GM19238 (cell line): ENCODE measurements around the gene SRM.
"Not testable (repeated sequence)": the region's sequence is repeated elsewhere in the genome, so short reads cannot be mapped to it uniquely, and the experiment has no call there.

ENCODE experiments used
- DNase-seq: peaks from one replicate; pipeline ENCODE4 v3.0.0; 2011; ENCODE audit warnings: low spot score; ENCODE audit not compliant: insufficient read length

The SRM gene

DNA sequence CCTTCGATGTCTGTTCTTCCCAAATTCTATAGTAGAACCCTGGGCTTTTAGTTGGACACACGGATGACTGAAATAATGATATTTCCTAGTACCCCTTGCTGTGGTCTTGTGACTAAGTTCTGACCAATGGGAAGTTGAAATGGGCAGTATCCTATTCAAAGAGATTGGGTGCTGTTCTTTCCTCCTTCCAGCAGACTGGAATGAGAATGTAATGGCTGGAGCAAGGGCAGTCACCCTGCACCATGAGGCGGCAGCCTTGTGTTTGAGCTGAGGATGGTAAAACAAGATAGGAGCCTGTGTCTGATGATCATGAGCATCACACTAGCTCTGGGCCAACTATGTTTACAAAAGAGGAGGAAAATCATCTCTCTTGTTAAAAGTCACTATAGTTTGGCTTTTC lies 5.1 kb upstream of the SRM start:
- DNase-seq, result no peak

DNA sequence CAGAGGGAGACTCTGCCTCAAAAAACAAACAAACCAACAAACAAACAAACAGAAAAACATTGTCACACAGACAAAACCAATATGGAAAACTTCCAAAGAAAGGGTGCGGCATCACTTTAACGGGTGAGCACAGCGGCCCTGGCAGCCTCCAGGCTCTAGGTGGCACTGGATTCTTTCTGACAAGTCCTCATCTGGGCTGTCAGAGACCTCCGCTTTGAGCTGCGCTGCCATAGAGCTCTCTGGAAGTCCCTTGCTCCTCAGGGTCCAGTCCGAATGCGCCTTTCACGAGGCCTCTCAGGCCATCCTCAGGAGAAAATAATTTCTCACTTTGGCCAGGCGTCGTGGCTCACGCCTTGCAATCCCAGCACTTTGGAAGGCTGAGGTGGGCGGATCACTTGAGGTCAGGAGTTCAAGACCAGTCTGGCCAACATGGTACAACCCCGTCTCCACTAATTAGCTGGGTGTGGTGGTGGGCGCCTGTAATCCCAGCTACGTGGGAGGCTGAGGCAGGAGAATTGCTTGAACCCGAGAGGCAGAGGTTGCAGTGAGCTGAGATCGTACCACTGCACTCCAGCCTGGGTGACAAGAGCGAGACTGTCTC lies 4.2 kb upstream of the SRM start:
- DNase-seq, result not testable (repeated sequence)

DNA sequence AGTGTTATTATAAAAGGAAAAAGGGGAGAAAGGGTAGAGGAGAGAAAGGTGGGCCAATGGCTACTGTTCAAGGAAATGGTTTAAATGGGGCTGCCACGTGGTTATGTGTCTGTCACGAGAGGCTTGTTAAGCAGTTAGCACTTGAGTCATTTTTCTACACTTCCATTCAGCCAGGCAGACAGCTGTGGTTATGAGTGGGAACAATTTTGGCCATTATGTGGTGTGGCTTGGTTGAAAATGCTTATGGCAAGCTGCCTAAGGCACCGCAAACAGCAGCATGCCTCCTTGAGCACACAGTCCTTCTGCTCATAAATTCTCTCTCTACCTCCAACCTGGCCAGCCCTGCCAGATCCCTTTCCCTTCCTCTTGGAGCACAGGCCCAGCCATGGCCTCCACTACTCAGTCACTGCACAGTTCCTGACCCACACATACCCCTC lies 3.2 kb upstream of the SRM start:
- peak; percentile 53 for DNase-seq

DNA sequence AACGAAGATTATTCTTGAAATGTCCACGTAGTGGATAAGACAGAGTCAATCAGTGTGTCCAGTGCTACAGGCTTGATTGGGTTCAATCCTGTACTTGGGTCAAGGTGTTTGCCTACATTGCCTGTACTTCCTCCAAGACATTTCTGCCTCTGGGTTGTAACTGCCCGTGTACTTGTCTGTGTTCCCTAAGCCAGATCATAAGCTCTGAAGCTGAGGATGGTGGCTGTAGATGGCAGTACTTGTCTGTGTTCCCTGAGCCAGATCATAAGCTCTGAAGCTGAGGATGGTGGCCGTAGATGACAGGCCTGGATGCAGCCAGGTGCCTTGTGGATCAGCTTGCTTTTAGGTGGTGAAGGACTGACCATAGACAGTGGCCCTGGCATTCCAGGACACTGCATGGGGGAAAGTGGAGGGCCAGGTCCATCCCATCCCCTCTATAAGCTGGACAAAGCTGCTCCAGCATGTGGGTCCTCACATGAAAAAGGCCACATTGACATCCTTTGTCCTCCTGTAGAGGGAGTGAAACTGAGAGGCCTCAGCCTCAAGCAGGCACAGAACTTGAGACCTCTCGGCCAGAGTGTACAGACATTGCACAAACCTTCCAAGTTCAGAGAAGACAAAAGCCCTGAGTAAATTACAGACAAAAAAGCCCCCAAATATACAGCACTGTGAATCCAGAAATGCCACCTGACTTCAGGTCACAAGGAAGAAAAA lies 2.0 kb upstream of the SRM start:
- no peak for DNase-seq

DNA sequence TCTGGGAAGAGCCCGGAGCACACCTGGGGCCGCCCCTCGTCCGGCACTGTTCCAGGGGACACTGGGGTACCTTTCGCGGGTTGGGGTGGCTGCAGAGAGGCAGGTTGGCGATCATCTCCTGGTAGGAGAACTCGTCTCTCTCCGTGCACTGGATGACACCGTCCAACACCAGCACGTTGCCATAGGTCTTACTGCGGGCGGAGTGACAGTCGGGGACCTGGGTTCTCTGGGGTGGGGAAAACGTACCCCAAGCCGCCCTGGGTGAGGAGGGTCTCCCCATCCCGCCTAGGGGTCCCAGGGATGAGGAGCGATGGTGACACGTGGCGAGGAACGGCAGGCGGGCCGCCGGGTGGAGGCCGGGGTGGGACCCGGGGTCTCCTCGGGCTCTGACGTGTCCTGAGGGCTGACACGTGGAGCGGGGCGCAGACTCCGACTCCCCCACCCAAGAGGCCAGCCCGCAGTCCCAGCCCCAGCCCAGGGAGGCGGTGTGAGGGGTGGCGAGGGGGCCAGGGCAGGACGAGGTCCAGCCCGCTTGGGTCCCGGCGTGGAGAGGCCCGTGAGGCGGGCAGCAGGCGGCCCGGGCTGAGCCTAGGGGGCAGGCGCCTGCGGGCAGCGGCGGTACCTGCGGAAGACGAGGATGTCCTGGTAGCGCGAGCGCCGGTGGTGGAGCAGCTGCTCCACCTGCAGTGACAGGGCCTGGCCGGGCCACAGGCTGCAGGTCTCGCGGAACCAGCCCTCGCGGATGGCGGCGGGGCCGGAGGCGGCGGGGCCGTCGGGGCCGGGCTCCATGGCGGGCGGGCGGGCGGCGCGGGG lies 457 bp downstream of the SRM start:
- peak; percentile 53 for DNase-seq

DNA sequence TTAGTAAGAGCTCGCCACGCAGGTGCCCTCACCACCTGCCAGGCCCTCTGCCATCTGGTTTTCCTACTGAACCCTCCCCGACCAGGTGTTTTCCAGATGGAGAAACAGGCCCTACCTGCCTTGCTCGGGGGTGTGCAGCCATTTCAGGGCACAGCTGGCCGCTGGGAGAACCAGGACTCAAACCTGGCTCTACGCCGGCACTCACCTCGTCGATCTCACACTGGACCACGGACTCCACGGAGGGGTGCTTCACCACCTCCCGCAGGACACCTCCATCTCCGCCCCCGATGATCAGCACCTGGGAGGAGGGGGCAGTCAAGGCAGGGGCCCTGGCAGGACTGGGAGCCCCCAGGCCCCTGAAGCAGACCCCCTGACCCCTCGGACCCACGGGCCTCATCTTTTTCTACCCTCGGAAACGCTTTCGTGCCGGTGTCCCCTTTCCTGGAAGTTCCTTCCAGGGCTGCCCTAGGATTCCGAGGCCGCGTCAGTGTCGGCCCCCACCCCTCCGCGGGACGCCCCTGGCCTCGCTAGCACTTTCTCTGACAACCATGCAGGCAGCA lies 1.1 kb downstream of the SRM start:
- no peak for DNase-seq

DNA sequence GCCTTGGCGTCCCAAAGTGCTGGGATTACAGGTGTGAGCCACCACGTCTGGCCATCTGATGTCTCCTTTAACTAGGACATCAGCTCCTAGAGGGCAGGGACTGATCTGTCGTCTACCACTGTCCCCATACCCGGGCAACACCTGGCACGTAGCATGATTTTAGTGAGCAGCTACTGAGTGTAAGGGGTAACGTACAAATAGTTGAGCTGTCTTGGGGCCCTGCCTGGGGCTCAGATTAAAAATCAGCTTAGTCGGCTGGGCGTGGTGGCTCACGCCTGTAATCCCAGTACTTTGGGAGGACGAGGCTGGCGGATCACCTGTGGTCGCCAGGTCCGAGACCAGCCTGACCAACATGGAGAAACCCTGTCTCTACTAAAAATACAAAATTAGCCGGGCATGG lies 1.8 kb downstream of the SRM start:
- no peak for DNase-seq

DNA sequence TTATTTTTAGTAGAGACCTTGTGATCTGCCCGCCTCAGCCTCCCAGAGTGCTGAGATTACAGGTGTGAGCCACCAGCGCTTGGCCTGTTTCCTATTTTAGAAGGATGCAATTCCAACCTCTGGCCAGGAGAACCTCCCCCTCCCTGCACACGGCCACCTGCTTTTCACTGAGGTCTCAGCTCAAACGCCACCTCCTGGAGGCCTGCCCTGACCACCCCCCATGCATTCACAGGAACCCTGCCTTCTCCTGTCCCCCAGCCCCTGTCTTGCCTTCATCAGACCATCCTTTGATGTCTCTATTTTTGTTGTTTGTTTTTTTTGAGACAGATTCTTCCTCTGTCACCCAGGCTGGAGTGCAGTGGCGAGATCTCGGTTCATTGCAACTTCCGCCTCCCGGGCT lies 2.3 kb downstream of the SRM start:
- no peak for DNase-seq

DNA sequence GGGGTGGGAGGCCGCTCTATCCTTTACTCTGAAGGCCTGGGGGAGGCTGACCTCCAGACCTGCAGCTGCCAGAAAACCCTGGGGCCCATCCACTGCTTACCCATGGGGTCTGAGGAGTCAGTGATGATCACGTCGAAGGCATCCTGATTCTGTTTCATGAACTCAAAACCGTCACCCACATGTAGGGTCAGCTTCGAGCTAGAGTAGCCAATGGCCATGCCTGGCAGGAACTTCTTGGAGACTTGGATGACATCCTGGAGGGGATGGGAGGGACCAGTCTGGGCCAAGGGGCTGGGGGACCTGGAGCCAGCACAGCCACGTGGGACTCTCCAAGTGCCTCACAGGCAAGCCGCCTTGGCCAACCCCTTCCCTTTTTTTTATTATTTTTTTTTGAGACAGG lies 3.3 kb downstream of the SRM start:
- DNase-seq, result no peak

DNA sequence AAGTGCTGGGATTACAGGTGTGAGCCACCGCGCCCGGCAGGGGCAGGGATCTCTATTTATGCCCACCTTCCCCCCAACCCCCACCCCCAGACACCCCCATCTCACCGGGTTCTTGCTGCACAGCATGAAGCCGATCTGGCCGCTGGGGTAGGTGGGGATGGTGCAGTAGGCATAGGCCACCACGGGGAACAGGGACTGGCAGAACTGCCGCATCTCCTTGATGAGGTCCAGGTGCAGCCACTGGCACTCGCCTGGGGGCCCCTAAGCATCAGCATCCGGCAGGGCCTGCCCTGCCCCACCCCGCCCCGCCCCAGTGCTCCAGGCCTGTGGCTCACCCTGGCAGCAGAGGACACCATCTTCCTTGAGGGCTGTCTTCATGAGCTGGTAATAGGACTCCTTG lies 4.1 kb downstream of the SRM start:
- DNase-seq, result no peak

DNA sequence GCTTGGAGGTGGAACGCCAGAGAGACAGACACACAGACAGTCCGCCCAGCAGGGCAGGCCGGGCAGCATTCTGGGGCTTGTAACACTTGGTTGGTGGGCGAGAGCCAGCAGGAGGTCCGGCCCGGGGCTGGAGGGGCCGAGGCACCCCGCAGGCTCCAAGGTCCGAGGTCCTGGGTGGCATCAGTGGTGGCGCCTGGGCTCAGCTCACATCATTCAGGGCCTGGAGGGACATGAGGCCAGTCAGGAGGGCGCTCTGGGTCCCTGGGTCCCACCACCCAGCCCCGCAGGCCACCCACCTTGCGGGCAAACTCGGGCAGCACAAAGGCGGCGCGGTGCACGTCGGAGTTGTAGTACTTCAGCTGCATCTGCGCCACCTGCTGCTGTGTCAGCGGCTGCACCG lies 5.2 kb downstream of the SRM start:
- DNase-seq, result no peak

DNA sequence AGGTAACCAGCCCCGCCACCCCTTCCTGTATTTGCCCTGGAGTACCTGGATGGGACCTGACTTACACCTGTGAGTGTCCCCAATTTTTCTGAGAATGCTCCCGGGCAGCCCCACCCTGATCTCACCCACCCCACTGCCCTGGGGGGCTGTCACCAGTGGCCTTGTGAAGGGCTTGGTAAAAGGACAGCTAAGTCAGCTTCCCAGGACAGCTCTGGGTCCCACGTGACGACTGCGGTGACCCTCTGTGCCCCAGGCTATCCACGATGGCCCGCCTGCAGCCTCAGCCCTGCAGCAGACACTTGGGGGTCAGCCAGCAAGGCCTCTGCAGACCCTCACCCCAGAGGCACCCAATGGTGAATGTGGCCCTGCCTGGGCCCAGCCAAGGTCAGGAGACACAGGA lies 5.6 kb downstream of the SRM start:
- DNase-seq, result no peak

DNA sequence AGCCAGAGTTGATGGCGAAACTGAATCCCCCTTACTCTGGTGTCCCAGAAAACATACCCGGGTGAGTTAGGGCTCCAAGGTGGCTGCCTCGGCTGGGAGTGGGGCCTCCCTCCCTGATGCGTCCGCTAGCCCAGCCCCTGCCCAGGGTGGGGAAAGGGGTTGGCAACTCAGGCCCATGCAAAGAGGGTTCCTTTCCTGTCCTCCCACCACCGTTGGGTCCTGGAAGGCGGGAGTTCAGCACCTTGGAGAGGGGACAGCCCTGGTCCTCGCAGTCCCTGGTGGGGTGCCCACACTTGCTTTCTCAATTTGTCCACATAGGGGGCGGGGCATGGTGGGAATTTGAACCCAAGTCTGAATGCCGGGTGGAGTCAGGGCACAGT lies 6.1 kb downstream of the SRM start:
- no peak for DNase-seq

DNA sequence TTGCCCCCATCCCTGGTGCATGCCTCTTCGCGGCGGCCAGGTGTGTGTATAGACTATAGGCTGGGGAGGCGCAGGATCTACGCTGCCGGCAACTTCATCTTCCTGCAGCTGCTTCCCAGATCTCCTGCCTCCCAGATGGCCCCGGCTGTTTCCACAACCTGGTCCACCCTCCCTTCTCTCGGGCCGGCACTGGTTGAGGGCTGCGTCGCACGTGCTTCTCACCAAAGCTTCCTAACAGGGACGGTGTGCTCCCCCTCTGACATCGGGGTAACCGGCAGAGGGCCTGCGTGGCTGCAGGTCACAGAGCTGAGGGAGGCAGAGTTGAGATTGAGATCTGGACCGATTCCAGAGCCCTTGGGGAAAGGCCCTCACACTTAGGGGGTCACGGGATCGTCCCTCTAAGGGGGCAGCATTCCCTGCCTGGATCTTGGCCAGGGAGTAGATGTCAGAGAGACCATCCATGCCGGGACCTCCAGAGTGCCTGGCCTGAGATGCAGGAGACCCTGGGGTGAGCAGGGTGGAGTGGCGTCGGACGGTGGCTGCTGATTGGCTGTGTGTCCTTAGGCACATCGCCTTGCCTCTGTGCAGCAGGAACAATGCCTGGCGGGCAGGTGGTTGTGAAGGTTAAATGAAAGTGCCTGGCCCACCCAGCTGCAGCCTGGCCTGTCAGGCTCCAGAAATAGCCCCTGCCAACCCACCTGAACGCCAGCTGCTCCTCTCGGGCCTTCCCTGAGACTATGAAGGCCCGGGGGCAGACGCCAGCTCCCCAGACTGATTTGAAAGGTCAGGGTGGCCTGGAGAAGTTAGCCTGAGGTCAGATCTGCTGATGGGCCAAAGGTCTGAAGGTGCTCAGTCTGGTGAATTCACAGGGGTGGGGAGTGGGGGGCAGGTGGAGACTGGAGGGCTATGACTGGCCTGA lies 6.7 kb downstream of the SRM start:
- DNase-seq, result no peak

DNA sequence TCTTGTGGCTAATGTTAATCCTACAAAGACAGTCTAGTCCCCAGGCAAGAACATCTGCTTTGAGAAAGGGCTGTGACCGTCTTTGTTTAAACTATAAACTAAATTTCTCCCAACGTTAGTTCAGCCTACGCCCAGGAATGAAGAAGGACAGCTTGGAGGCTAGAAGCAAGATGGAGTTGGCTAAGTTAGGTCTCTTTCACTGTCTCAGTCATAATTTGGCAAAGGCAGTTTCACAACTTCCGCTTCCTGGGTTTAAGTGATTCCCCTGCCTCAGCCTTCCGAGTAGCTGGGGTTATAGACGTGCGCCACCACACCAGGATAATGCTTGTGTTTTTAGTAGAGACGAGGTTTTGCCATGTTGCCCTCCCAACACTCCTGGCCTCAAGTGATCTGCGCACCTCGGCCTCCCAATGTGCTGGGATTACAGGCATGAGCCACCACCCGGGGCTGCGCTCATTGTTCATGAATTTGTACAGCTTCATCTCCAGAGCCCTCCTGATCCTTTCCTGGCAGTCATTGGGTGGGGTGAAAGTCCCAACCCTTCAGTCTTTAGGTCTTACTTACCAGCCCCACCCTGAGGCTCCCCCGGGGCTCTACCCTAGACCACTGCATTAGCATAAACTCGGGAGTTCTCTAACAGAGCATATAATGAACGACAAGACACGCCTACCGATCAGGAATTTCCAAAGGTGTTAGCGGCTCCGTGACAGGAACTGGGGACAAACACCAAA lies 7.9 kb downstream of the SRM start:
- no peak for DNase-seq

DNA sequence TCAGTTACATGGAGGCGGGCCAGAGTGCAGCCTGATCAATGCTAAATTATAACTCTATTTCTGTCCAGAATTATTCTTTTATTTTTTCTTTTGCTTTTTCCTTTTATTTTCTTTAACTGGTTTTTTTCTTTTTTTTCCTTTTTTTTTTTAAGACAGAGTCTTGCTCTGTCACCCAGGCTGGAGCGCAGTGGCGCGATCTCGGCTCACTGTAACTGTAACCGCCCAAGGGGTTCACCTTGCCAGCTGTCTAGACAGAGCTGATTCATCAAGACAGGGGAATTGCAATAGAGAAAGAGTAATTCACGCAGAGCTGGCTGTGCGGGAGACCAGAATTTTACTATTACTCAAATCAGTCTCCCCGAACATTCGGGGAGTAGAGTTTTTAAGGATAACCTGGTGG lies 8.7 kb downstream of the SRM start:
- not testable (repeated sequence) for DNase-seq

DNA sequence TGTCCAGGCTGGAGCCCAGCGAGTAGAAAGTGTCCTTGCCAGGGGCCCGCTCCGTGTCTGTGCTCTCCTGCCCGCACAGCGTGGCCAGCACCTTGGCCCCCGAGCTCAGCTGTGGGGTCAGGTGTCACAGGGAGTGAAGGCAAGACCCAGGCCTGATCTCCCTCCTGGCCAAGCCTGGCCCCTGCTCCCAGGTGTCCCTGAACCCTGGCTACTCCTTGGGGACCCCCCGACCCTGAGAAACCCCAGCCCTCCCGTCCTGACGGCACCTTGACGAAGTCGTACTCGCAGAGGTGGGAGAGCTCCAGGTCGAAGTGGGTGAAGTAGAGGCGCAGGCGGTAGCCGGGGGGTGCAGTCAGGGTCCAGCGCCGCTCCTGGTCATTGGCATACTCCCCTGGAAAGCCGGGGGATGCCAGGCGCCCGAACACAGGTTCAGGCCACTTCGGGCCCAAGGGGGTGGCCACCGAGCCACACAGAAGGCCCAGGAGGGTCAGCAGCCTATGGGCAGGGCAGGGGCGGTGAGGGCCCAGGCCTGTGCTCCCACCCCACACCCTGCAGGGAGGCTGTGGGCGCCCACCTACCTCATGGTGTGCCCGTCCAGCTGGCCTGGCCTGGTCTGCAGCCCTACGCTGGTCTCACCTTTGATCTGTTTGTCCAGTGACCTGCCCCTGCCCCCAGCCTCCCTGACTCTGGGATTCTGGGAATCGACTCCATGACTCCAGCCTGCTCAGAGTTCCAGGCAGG lies 13.0 kb downstream of the SRM start, which contains the start of gene MASP2:
Gene MASP2 (minus strand): TSS at position 615 of the 741 bp plus-strand sequence. CDS start 32 bp downstream, at position 583.
- DNase-seq, result no peak

DNA sequence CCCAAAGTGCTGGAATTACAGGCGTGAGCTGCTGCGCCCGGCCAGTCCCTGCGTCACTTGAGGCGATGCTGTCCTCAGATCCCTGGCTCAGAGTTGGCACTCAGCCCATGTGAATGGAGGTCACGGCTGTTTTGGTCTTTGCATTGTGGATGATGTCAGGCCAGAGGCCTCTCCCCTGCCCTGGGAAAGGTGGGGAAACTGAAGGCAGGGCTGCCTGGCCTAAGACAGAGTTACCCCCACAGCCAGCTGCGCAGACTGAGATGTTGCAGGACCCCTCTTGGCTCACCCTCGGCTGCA lies 13.6 kb downstream of the SRM start:
- DNase-seq, result no peak

DNA sequence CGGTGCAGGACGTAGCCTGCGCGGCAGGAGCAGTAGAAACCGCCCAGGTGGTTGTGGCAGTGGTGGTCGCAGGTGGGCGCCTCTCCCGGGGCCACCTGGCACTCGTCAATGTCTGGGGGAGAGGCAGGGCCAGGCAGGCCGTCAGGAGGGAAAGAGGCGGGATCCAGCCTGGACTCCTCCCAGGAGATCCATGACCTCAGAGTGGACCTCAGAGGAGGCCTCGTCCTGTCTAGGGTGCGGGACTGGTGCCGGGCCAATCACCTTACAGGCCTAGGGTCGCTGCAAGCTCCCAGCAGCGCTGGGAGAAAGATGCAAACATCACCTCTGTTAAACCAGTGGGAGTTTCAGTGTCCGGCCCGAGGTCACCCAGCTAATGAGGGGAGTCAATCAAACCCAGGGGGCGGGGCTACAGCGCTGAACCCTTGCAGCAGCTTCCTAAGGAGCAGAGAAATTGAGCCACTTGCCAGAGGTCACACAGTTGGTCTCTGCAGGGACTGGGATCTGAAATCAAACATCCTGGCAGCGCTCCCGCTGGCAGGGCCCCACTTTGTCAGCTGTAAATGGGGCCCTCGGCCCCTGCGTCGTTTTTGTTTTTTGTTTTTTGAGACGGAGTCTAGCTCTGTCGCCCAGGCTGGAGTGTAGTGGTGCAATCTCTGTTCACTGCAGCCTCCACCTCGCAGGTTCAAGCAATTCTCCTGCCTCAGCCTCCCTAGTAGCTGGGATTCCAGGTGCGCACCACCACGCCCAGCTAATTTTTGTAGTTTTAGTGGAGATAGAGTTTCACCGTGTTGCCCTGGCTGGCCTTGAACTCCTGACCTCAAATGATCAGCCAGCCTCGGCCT lies 14.2 kb downstream of the SRM start:
- no peak for DNase-seq
